Measurements from ENCODE around the gene SPINK8.
A peak's percentile ranks its signal among the peaks of the same experiment; 100 is the strongest.

Gene SPINK8

DNA sequence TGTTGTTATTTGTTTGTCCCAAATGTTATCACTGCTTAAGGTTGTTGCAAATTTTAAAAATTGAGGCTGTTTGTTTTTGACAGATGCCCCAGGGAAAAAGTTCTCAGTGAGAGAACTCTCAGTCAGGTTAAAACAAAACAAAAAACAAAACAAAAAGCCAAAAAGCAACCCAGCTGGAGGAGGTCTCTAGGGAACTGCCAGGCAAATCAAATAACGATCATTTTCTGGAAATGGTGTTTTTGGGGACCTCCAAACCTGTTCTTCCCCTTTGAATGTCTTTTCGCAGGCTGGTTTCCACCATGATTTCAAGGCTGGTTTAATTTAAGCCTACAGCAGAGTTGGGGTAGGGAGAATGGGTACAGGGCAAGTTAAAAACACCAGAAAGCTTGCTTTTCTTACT lies 27.2 kb downstream of the SPINK8 start:
- no peaks in the 10 kb centered on the region for H3K79me2 ChIP-seq
- peaks cover 4% of the 10 kb centered on the region for H3K4me1 ChIP-seq
- H3K36me3 ChIP-seq (ENCODE audit: control insufficient read depth, insufficient read depth, low read length) = no peaks in the 10 kb centered on the region
- H3K9me3 ChIP-seq (ENCODE audit: control insufficient read depth, low read length) = no peaks in the 10 kb centered on the region
- no peaks in the 10 kb centered on the region for H3K27me3 ChIP-seq (ENCODE audit: control insufficient read depth, insufficient read depth, low read length)
- no peak overlapping the region for H3K9ac ChIP-seq
- no peak overlapping the region for H2AFZ ChIP-seq
- no peak overlapping the region for H3K4me2 ChIP-seq (ENCODE audit: low read length)
- no peak for TF ChIP-seq CTCF (IDR thresholded peaks at IDR 0.05)
- no peak overlapping the region for H3K27ac ChIP-seq
- no peak overlapping the region for H3K4me3 ChIP-seq (ENCODE audit: low read depth, low read length)

- Histone ChIP-seq H3K4me1 (peaks cover 6% of the 10 kb centered on the region), H3K79me2 (no peaks in the 10 kb centered on the region), H3K4me2 (ENCODE audit: low read length) (no peak overlapping the region), H3K27me3 (ENCODE audit: control insufficient read depth, insufficient read depth, low read length) (no peaks in the 10 kb centered on the region), H2AFZ (no peak overlapping the region), H3K27ac (no peak overlapping the region), H3K36me3 (ENCODE audit: control insufficient read depth, insufficient read depth, low read length) (no peaks in the 10 kb centered on the region), H3K4me3 (ENCODE audit: low read depth, low read length) (no peak overlapping the region), H3K9ac (no peak overlapping the region), H3K9me3 (ENCODE audit: control insufficient read depth, low read length) (no peaks in the 10 kb centered on the region)
- no peak for TF ChIP-seq CTCF (IDR thresholded peaks at IDR 0.05)
These were observed 28.1 kb downstream of the SPINK8 start for GRCh38 chr3:48305396-48305795.

- H3K27me3 ChIP-seq (ENCODE audit: control insufficient read depth, insufficient read depth, low read length) = no peaks in the 10 kb centered on the region
- no peaks in the 10 kb centered on the region for H3K36me3 ChIP-seq (ENCODE audit: control insufficient read depth, insufficient read depth, low read length)
- H3K9me3 ChIP-seq (ENCODE audit: control insufficient read depth, low read length) = no peaks in the 10 kb centered on the region
- H3K27ac ChIP-seq = no peak overlapping the region
- H3K4me2 ChIP-seq (ENCODE audit: low read length) = no peak overlapping the region
- no peak for TF ChIP-seq CTCF (IDR thresholded peaks at IDR 0.05)
- no peak overlapping the region for H2AFZ ChIP-seq
- H3K4me3 ChIP-seq (ENCODE audit: low read depth, low read length) = no peak overlapping the region
- no peaks in the 10 kb centered on the region for H3K79me2 ChIP-seq
- H3K9ac ChIP-seq = no peak overlapping the region
- peaks cover 11% of the 10 kb centered on the region for H3K4me1 ChIP-seq
These were observed 30.4 kb downstream of the SPINK8 start for GRCh38 chr3:48303021-48303420.

DNA sequence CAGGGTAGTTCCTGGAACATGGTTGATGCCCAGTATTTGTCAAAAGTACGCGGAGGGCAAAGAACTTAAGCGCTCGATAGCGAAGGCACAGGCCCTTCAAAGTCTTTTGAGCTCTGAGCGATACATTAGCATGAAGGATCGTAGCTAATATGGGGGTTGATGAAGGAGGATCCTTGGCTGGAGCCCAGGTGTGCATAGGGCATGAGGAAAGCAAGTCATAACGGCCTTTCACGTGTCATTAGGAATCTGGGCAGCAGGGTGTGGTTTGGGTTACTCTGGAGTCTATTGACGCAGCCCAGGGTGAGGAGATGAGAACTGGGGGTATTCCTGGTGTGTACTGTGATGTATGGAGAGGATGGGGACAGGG lies 31.7 kb downstream of the SPINK8 start:
- Histone ChIP-seq H3K4me2 (ENCODE audit: low read length) (peak overlapping the region; percentile 73), H3K9ac (peak overlapping the region; percentile 51), H2AFZ (peak overlapping the region; percentile 93), H3K79me2 (no peaks in the 10 kb centered on the region), H3K27me3 (ENCODE audit: control insufficient read depth, insufficient read depth, low read length) (no peaks in the 10 kb centered on the region), H3K4me1 (peaks cover 11% of the 10 kb centered on the region), H3K4me3 (ENCODE audit: low read depth, low read length) (peak overlapping the region; percentile 66), H3K9me3 (ENCODE audit: control insufficient read depth, low read length) (no peaks in the 10 kb centered on the region), H3K27ac (peak overlapping the region; percentile 91), H3K36me3 (ENCODE audit: control insufficient read depth, insufficient read depth, low read length) (no peaks in the 10 kb centered on the region)
- no peak for TF ChIP-seq CTCF (IDR thresholded peaks at IDR 0.05)

DNA sequence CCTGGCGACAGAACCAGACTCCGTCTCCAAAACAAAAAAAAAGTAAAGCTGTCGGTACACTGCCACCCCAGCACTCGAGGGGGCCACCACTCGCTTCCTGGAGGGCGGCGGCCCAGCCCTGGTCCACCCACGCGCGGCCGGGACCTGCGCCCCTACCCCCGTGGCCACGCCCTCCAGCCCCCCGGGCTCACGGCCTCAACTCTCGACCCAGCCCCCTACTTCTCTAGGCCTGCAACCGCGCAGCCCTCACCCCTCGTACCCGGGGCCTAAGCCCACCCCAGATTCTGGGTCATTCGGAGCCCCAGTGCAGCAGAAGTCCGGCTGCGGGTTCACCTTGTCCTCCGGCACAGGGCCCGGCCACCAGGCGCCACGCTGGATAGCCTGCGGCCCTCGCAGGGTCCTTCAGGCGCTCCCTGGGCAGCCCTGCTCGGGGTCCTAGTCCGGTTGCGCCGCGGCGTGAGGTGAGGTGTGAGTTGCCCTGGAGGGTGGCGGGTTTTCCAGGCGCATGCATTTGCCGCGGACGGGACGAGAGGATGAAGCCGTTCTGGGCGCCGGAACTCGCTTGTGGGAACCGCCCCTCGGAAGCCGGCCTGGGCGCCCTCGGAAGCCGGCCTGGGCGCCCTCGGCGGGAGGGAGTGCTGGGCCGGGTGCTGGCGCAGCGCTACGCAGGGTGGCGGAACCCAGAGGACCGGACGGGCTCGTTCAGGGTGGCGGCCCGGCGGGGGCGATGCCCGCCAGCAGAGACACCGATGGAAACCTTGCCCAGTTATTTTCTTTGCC lies 32.3 kb downstream of the SPINK8 start, which contains the start of gene NME6:
Gene NME6 (minus strand): TSS at position 348 of the 780 bp plus-strand sequence.
- peak within 1 kb of the TSS; percentile 73 for H3K4me2 ChIP-seq (ENCODE audit: low read length)
- peak within 1 kb of the TSS; percentile 51 for H3K9ac ChIP-seq
- no peak for TF ChIP-seq CTCF (IDR thresholded peaks at IDR 0.05)
- H3K4me3 ChIP-seq (ENCODE audit: low read depth, low read length) = peak within 1 kb of the TSS; percentile 66
- H3K4me1 ChIP-seq = peaks cover 11% of the 10 kb centered on the region
- peak within 1 kb of the TSS; percentile 91 for H3K27ac ChIP-seq
- H3K9me3 ChIP-seq (ENCODE audit: control insufficient read depth, low read length) = no peaks in the 10 kb centered on the region
- peak within 1 kb of the TSS; percentile 93 for H2AFZ ChIP-seq
- H3K36me3 ChIP-seq (ENCODE audit: control insufficient read depth, insufficient read depth, low read length) = no peaks in the 10 kb centered on the region
- no peaks in the 10 kb centered on the region for H3K27me3 ChIP-seq (ENCODE audit: control insufficient read depth, insufficient read depth, low read length)
- no peaks in the 10 kb centered on the region for H3K79me2 ChIP-seq
